ENCODE data around the gene CTXN2. TPM values are rescaled to one million over a fixed set of nuclear protein-coding genes. Genes with fewer than 3 reads are reported as not detected.

The CTXN2 gene
- total RNA-seq, 1 donor from 2014 or later = not detected

DNA sequence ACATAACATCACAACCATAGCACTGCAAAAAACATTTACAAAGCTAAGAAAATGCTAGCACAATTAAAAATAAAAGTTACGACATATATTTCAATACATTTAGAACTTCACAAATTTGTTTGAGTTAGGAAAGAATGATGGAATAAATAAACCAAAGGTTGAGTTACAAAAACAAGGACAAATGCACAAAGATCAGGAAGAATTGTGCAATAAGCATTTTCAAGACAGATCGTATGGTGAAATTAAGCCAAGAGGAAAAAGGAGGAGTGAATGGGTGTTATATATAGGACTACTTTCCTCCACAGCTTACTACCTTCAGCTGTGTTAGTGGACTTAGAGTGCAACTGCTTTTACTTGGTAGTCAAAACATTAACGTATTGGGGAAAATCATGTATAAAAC is 5.9 kb upstream of the CTXN2 start:
- Histone ChIP-seq H3K4me1 (no peaks in the 10 kb centered on the region), H3K9me3 (no peaks in the 10 kb centered on the region), H3K27ac (no peak overlapping the region), H3K27me3 (no peaks in the 10 kb centered on the region), H3K4me3 (no peak overlapping the region), H3K36me3 (no peaks in the 10 kb centered on the region)
- intact Hi-C loops (cut with DNase I) = no loop called here
- no peak for DNase-seq (ENCODE audit: low spot score in 2 of 2)
- TF ChIP-seq, protein P1, sequence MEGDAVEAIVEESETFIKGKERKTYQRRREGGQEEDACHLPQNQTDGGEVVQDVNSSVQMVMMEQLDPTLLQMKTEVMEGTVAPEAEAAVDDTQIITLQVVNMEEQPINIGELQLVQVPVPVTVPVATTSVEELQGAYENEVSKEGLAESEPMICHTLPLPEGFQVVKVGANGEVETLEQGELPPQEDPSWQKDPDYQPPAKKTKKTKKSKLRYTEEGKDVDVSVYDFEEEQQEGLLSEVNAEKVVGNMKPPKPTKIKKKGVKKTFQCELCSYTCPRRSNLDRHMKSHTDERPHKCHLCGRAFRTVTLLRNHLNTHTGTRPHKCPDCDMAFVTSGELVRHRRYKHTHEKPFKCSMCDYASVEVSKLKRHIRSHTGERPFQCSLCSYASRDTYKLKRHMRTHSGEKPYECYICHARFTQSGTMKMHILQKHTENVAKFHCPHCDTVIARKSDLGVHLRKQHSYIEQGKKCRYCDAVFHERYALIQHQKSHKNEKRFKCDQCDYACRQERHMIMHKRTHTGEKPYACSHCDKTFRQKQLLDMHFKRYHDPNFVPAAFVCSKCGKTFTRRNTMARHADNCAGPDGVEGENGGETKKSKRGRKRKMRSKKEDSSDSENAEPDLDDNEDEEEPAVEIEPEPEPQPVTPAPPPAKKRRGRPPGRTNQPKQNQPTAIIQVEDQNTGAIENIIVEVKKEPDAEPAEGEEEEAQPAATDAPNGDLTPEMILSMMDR (IDR thresholded peaks at IDR 0.05) = no peak

DNA sequence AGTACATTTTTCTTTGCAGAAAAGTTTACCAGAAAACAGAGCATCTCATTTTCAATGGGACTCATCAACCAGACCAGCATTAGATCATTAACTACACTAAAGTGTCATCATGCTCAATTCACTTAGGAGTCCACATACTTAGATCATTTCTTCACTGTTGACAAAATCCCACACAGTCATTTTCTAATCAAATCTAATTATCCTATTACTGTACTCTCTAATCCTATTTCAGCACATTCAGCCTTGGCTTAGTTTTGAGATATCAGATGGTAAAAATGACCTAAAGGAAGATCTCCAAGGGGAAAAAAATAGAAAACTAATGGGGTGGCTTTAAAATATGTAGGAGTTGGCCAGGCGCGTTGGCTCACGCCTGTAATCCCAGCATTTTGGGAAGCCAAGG is 5.2 kb upstream of the CTXN2 start:
- Histone ChIP-seq H3K4me1 (no peaks in the 10 kb centered on the region), H3K4me3 (no peak overlapping the region), H3K9me3 (no peaks in the 10 kb centered on the region), H3K27me3 (no peaks in the 10 kb centered on the region), H3K27ac (no peak overlapping the region), H3K36me3 (no peaks in the 10 kb centered on the region)
- TF ChIP-seq, protein P1 (IDR thresholded peaks at IDR 0.05) = no peak
- intact Hi-C loops (cut with DNase I) = no loop called here
- no peak for DNase-seq (ENCODE audit: low spot score in 2 of 2)

DNA sequence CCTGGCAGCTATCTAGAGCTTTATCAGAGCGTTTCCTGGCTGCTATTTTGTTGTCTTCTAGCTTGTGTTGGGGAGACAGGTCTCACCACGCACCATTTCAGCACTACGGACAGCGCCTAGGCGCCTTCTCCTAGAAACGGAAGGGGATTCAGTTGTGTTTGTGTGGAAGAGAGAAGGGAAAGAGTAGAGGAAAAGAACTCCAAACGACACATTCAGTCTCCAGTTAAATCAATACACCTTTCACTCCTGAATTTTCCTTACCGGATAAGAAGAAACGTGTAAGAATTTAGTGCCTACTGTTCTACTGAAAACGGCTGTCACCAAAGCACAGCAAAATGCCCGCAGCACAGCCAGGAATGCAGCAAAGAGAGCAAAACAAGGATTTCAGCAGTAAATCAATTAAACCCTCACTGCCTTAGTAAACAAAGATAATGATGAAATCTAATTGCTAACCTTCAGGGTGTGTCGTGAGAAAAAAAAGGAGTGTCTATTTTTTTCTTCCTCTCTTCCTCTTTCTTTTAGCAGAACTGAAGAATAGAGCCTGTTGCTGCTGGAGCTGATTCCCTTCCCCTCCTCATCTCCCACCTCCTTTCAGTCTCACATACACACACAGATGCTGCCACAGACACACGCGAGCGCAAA is 412 bp upstream of the CTXN2 start:
- H3K4me3 ChIP-seq = no peak overlapping the region
- intact Hi-C loops (cut with DNase I) = no loop called here
- H3K27me3 ChIP-seq = no peaks in the 10 kb centered on the region
- no peaks in the 10 kb centered on the region for H3K4me1 ChIP-seq
- H3K27ac ChIP-seq = no peak overlapping the region
- DNase-seq (ENCODE audit: low spot score in 2 of 2) = peak in 1 of 2 donors; percentile 75
- no peaks in the 10 kb centered on the region for H3K36me3 ChIP-seq
- TF ChIP-seq, protein P1 (IDR thresholded peaks at IDR 0.05) = no peak
- H3K9me3 ChIP-seq = no peaks in the 10 kb centered on the region

DNA sequence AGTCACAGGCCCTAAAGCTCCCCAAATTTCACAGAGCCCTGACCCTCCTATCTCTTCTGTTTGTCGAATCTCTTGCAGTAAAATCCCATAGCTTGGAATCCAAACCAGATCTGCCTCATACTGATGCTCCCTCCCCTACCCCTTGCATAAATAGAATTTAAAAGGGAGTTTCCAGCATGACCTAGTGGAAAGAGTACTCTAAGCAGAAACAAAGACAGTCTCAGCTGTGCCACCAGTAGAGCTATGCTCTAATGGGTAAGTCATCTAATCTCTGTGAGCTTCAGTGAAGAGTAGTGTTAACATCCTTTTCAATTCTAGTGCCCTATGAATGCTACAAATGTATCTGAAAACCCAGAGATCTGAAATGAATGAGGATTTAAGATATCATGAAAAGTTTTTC is 10.6 kb downstream of the CTXN2 start:
- H3K36me3 ChIP-seq = no peaks in the 10 kb centered on the region
- DNase-seq (ENCODE audit: low spot score in 2 of 2) = no peak
- H3K4me1 ChIP-seq = no peaks in the 10 kb centered on the region
- TF ChIP-seq, protein P1 (IDR thresholded peaks at IDR 0.05) = no peak
- intact Hi-C loops (cut with DNase I) = no loop called here
- no peaks in the 10 kb centered on the region for H3K27me3 ChIP-seq
- no peaks in the 10 kb centered on the region for H3K9me3 ChIP-seq
- no peak overlapping the region for H3K4me3 ChIP-seq
- H3K27ac ChIP-seq = no peak overlapping the region

DNA sequence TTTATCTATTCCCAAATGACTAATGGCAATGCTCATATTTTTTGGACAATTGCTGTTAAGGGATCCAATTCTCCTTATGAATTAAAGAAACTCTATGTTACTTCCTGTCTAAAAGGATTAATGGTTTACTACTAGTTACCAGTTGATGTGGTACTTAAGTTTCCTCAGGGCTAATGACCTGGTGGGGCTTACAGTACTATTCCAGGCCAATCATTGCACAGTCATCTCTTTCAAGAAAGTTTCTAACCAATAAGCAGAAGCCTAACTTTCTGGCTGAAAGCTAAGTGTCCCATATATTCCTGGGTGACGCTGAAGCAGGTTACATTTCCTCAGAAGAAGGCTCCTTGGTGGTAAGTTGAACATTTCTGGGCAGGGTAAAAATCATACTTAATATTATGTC is 14.5 kb downstream of the CTXN2 start, which contains the start of gene SLC12A1:
Gene SLC12A1 (plus strand): TSS at position 322 of the 400 bp plus-strand sequence. CDS start 1,418 bp downstream, outside the sequence.
- Histone ChIP-seq H3K9me3 (no peaks in the 10 kb centered on the region), H3K4me3 (no peak within 1 kb of the TSS), H3K4me1 (no peaks in the 10 kb centered on the region), H3K27me3 (no peaks in the 10 kb centered on the region), H3K36me3 (no peaks in the 10 kb centered on the region), H3K27ac (no peak within 1 kb of the TSS)
- TF ChIP-seq, protein P1 (IDR thresholded peaks at IDR 0.05) = no peak
- DNase-seq (ENCODE audit: low spot score in 2 of 2) = no peak
- intact Hi-C loops (cut with DNase I) = no loop called here
